ENCODE data around the gene SCAMP2.

Gene SCAMP2

GRCh38 chr15:74815121-74815934, 57.8 kb downstream of the SCAMP2 start:
- no peak for ATAC-seq
- Mint-ChIP-seq H3K27me3 (no peaks in the 10 kb centered on the region), H3K4me1 (peaks cover 9% of the 10 kb centered on the region), H3K27ac (no peak overlapping the region), H3K36me3 (ENCODE audit: low read depth) (no peaks in the 10 kb centered on the region), H3K9me3 (no peaks in the 10 kb centered on the region), H3K4me3 (no peak overlapping the region)
- DNase-seq = no peak

- Mint-ChIP-seq H3K36me3 (ENCODE audit: low read depth) (no peaks in the 10 kb centered on the region), H3K9me3 (no peaks in the 10 kb centered on the region), H3K27ac (no peak within 1 kb of the TSS), H3K27me3 (no peaks in the 10 kb centered on the region), H3K4me3 (no peak within 1 kb of the TSS), H3K4me1 (peaks cover 4% of the 10 kb centered on the region)
- no peak for ATAC-seq
- no peak for DNase-seq
Measured at GRCh38 chr15:74812533-74812932, 60.6 kb downstream of the SCAMP2 start, which contains the start of gene LMAN1L. Gene LMAN1L (plus strand): TSS chr15:74812835. CDS start chr15:74812855, 20 bp downstream.

DNA sequence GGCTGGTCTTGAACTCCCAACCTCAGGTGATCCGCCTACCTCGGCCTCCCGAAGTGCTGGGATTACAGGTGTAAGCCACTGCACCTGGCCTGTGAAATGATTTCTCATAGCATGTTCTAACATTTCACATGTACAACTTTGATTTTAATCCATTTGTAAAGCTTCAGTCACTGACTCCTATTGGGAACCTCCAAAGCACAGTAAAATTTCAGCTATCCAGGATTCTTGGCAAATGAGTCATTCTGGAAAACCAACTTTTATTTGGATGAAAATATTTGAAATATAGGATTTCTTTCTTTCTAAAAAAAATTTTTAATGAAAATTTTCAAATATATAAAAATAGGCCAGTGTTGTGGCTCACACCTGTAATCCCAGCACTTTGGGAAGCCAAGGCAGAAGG, 63.2 kb downstream of the SCAMP2 start:
- Mint-ChIP-seq H3K27me3 (no peaks in the 10 kb centered on the region), H3K4me1 (peaks cover 15% of the 10 kb centered on the region), H3K27ac (no peak overlapping the region), H3K4me3 (no peak overlapping the region), H3K36me3 (ENCODE audit: low read depth) (peaks cover under 1% of the 10 kb centered on the region), H3K9me3 (no peaks in the 10 kb centered on the region)
- DNase-seq = no peak
- no peak for ATAC-seq

GRCh38 chr15:74809242-74809641, 63.9 kb downstream of the SCAMP2 start:
- H3K4me1 Mint-ChIP-seq = peaks cover 17% of the 10 kb centered on the region
- H3K27ac Mint-ChIP-seq = no peak overlapping the region
- ATAC-seq (no peak), DNase-seq (no peak)
- peaks cover 5% of the 10 kb centered on the region for H3K36me3 Mint-ChIP-seq (ENCODE audit: low read depth)
- H3K9me3 Mint-ChIP-seq = no peaks in the 10 kb centered on the region
- no peaks in the 10 kb centered on the region for H3K27me3 Mint-ChIP-seq
- no peak overlapping the region for H3K4me3 Mint-ChIP-seq

DNA sequence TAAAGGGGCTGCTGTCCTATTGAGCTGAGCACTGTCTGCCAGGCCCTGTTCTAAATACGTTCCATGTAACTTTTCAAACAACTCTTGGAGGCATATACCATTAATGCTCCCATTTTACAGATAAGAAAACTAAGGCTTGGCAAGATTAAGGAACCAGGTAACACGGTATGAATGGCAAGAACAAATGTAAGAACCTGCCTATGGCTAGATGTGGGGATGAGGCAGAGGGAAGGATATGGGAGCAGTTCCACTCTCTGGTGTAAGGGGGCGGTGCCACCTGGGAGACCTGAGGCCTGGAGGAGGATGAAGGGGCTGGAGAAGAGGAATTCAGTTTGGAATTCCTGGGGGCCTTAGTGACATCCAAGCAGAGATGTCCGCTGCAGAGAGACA, 64.3 kb downstream of the SCAMP2 start:
- DNase-seq (no peak), ATAC-seq (no peak)
- Mint-ChIP-seq H3K4me1 (peaks cover 17% of the 10 kb centered on the region), H3K9me3 (no peaks in the 10 kb centered on the region), H3K4me3 (no peak overlapping the region), H3K36me3 (ENCODE audit: low read depth) (peaks cover 9% of the 10 kb centered on the region), H3K27me3 (no peaks in the 10 kb centered on the region), H3K27ac (no peak overlapping the region)

- no peak for DNase-seq
Measured at GRCh38 chr15:74808078-74808839, 64.9 kb downstream of the SCAMP2 start.

DNA sequence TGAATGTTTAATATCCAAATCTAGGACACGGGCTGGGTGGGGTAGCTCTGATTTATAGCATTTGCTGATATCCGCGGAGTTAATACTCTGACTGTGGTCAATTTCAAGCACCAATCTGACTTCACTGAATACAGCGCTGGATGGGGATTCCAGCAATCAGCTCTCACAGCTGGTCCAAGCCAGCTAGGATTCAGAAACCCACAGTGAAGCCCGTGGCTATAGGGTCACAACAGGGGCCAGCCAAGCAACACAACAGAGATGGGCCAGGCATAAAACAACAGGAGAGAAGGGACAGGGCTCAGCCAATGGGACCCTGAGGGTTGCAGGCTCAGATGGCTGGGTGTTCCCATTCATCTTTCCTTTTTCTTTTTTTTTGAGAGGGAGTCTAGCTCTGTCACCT, 65.9 kb downstream of the SCAMP2 start:
- H3K9me3 Mint-ChIP-seq = no peaks in the 10 kb centered on the region
- ATAC-seq (peak; percentile 12), DNase-seq (no peak)
- H3K36me3 Mint-ChIP-seq (ENCODE audit: low read depth) = peaks cover 15% of the 10 kb centered on the region
- H3K27ac Mint-ChIP-seq = peak overlapping the region; percentile 81
- H3K27me3 Mint-ChIP-seq = no peaks in the 10 kb centered on the region
- no peak overlapping the region for H3K4me3 Mint-ChIP-seq
- H3K4me1 Mint-ChIP-seq = peaks cover 17% of the 10 kb centered on the region

More at GRCh38 chr15:74808078-74808839, 64.9 kb downstream of the SCAMP2 start:
- Mint-ChIP-seq H3K4me1 (peaks cover 17% of the 10 kb centered on the region), H3K4me3 (peak overlapping the region; percentile 15), H3K27ac (peak overlapping the region; percentile 81), H3K27me3 (no peaks in the 10 kb centered on the region), H3K9me3 (no peaks in the 10 kb centered on the region), H3K36me3 (ENCODE audit: low read depth) (peaks cover 11% of the 10 kb centered on the region)
- ATAC-seq = no peak

DNA sequence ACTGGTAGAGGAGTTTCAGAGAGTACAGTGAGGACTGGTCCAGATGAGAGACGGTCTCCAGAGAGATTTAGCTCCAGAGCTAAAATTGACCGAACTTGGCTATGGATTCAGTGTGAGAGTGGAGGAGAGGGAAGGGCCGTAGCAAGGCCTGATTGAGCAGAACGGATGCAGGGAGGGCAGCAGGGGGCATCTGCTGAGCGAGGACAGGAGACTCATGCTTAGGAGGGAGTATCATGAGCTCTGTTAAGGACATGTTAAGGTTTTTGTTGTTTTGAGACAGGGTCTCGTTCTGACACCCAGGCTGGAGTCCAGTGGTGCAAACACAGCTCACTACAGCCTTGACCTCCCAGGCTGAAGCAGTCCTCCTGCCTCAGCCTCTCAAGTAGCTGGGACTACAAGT, 68.2 kb downstream of the SCAMP2 start:
- H3K27ac Mint-ChIP-seq = peak overlapping the region; percentile 2
- H3K4me3 Mint-ChIP-seq = no peak overlapping the region
- ATAC-seq = no peak

GRCh38 chr15:74802862-74803447, 70.2 kb downstream of the SCAMP2 start:
- no peaks in the 10 kb centered on the region for H3K27me3 Mint-ChIP-seq
- no peak overlapping the region for H3K27ac Mint-ChIP-seq
- no peaks in the 10 kb centered on the region for H3K9me3 Mint-ChIP-seq
- peaks cover 39% of the 10 kb centered on the region for H3K4me1 Mint-ChIP-seq
- H3K36me3 Mint-ChIP-seq (ENCODE audit: low read depth) = peaks cover 42% of the 10 kb centered on the region
- H3K4me3 Mint-ChIP-seq = no peak overlapping the region
- DNase-seq = no peak
- ATAC-seq = no peak

More for the DNA sequence above, 68.2 kb downstream of the SCAMP2 start:
- Mint-ChIP-seq H3K27me3 (no peaks in the 10 kb centered on the region), H3K9me3 (no peaks in the 10 kb centered on the region), H3K4me1 (peaks cover 21% of the 10 kb centered on the region), H3K36me3 (ENCODE audit: low read depth) (peaks cover 35% of the 10 kb centered on the region)
- no peak for DNase-seq

- DNase-seq (no peak), ATAC-seq (no peak)
- no peaks in the 10 kb centered on the region for H3K9me3 Mint-ChIP-seq
- H3K36me3 Mint-ChIP-seq (ENCODE audit: low read depth) = peaks cover 47% of the 10 kb centered on the region
- no peaks in the 10 kb centered on the region for H3K27me3 Mint-ChIP-seq
- H3K4me3 Mint-ChIP-seq = no peak overlapping the region
- no peak overlapping the region for H3K27ac Mint-ChIP-seq
- peaks cover 42% of the 10 kb centered on the region for H3K4me1 Mint-ChIP-seq
Measured at GRCh38 chr15:74802290-74802689, 70.9 kb downstream of the SCAMP2 start.

DNA sequence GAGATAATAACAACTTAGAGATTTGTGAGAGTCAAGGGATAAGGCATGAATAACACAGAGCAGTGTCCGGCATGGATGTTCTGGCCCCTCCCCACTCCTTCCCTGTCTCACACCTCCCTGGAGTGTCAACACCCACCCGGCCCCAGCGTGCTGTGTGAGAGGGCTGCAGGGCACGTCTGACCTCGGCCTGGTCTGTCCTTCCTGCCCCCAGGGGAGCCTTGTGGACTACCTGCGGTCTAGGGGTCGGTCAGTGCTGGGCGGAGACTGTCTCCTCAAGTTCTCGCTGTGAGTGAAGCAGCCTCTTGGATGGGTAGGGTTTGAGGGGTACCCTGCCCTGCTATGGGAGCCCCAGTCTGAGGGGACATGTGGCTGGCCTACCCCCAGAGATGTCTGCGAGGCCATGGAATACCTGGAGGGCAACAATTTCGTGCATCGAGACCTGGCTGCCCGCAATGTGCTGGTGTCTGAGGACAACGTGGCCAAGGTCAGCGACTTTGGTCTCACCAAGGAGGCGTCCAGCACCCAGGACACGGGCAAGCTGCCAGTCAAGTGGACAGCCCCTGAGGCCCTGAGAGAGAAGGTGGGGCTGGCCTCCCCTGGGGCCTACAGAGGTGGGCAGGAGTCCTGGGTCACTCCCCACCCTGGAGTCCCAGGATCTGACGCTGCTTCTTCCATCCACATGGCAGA, 71.7 kb downstream of the SCAMP2 start:
- H3K36me3 Mint-ChIP-seq (ENCODE audit: low read depth) = peaks cover 50% of the 10 kb centered on the region
- H3K27me3 Mint-ChIP-seq = no peaks in the 10 kb centered on the region
- no peak overlapping the region for H3K27ac Mint-ChIP-seq
- peaks cover 45% of the 10 kb centered on the region for H3K4me1 Mint-ChIP-seq
- no peaks in the 10 kb centered on the region for H3K9me3 Mint-ChIP-seq
- DNase-seq (no peak), ATAC-seq (no peak)
- no peak overlapping the region for H3K4me3 Mint-ChIP-seq

DNA sequence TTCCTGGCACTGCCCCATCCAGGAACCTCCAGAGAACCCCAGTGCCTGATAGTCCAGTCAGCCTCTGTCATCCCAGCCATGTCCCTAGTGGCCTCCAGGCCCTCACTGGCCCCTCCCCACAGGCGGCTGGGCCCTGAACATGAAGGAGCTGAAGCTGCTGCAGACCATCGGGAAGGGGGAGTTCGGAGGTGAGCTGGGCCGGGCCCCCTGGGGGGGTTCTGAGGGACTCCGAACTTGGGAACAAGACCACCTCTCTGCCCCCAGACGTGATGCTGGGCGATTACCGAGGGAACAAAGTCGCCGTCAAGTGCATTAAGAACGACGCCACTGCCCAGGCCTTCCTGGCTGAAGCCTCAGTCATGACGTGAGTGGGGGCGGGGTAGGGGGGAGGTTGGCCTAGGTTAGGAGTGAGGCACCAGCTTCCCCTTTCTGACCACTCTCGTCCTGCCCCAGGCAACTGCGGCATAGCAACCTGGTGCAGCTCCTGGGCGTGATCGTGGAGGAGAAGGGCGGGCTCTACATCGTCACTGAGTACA, 72.5 kb downstream of the SCAMP2 start:
- Mint-ChIP-seq H3K36me3 (ENCODE audit: low read depth) (peaks cover 55% of the 10 kb centered on the region), H3K27me3 (no peaks in the 10 kb centered on the region), H3K27ac (peak overlapping the region; percentile 84), H3K9me3 (no peaks in the 10 kb centered on the region), H3K4me1 (peaks cover 49% of the 10 kb centered on the region), H3K4me3 (no peak overlapping the region)
- DNase-seq (no peak), ATAC-seq (no peak)

GRCh38 chr15:74799856-74800558, 73.2 kb downstream of the SCAMP2 start:
- Mint-ChIP-seq H3K27me3 (no peaks in the 10 kb centered on the region), H3K4me1 (peaks cover 54% of the 10 kb centered on the region), H3K36me3 (ENCODE audit: low read depth) (peaks cover 59% of the 10 kb centered on the region), H3K4me3 (no peak overlapping the region), H3K9me3 (no peaks in the 10 kb centered on the region), H3K27ac (peak overlapping the region; percentile 84)
- ATAC-seq (peak; percentile 85), DNase-seq (peak; percentile 89)

Measured in activated naive CD8-positive, alpha-beta T cell treated with anti-CD3 and anti-CD28 coated beads, Interleukin-2, amount 50 U/mL, for 24 hours (primary cell).